CD4-positive, alpha-beta T cell treated with Interleukin-2 at 100 ng/mL for 4 hours (primary cell): ENCODE measurements around the gene INTS2.
A peak's percentile ranks its signal among the peaks of the same experiment; 100 is the strongest.
"Not testable (repeated sequence)": the region's sequence is repeated elsewhere in the genome, so short reads cannot be mapped to it uniquely, and the experiment has no call there.

ENCODE experiments used
- DNase-seq: peaks from one replicate; pipeline ENCODE4 v3.0.0-alpha.2; 2020; ENCODE audit warnings: low spot score

INTS2 gene

GRCh38 chr17:61887733-61888132 is 40.0 kb downstream of the INTS2 start:
- not testable (repeated sequence) for DNase-seq

GRCh38 chr17:61885865-61886264 is 41.9 kb downstream of the INTS2 start:
- DNase-seq = not testable (repeated sequence)

GRCh38 chr17:61884864-61885263 is 42.9 kb downstream of the INTS2 start:
- no peak for DNase-seq

- DNase-seq = no peak
Observed at GRCh38 chr17:61880589-61881102, 47.1 kb downstream of the INTS2 start.

- DNase-seq = no peak
Observed at GRCh38 chr17:61878984-61879612, 48.7 kb downstream of the INTS2 start.

- no peak for DNase-seq
Observed at GRCh38 chr17:61878520-61878919, 49.3 kb downstream of the INTS2 start.

- DNase-seq = no peak
Observed at GRCh38 chr17:61877837-61878236, 49.9 kb downstream of the INTS2 start.

- DNase-seq = no peak
Observed at GRCh38 chr17:61875804-61876203, 52.0 kb downstream of the INTS2 start.

GRCh38 chr17:61875285-61875684 is 52.5 kb downstream of the INTS2 start:
- no peak for DNase-seq

GRCh38 chr17:61874075-61874474 is 53.7 kb downstream of the INTS2 start:
- DNase-seq = no peak

GRCh38 chr17:61872099-61872498 is 55.7 kb downstream of the INTS2 start:
- no peak for DNase-seq

GRCh38 chr17:61869138-61869537 is 58.6 kb downstream of the INTS2 start:
- DNase-seq = no peak

- DNase-seq = no peak
Observed at GRCh38 chr17:61868074-61868473, 59.7 kb downstream of the INTS2 start.

GRCh38 chr17:61867033-61867432 is 60.7 kb downstream of the INTS2 start:
- no peak for DNase-seq

GRCh38 chr17:61863801-61864126 is 64.0 kb downstream of the INTS2 start:
- DNase-seq = no peak

- peak; percentile 86 for DNase-seq
Observed at GRCh38 chr17:61862975-61863800, 64.6 kb downstream of the INTS2 start, which contains the start of gene BRIP1. Gene BRIP1, minus strand, starts transcription at chr17:61863528. Its CDS starts 1,989 bp downstream, at chr17:61861539.

GRCh38 chr17:61862105-61862574 is 65.6 kb downstream of the INTS2 start:
- no peak for DNase-seq

- not testable (repeated sequence) for DNase-seq
Observed at GRCh38 chr17:61860397-61860796, 67.4 kb downstream of the INTS2 start.

GRCh38 chr17:61856035-61856434 is 71.7 kb downstream of the INTS2 start:
- DNase-seq = no peak

GRCh38 chr17:61852857-61853256 is 74.9 kb downstream of the INTS2 start:
- DNase-seq = no peak

- no peak for DNase-seq
Observed at GRCh38 chr17:61849674-61850073, 78.1 kb downstream of the INTS2 start.

GRCh38 chr17:61848896-61849295 is 78.9 kb downstream of the INTS2 start:
- no peak for DNase-seq

- no peak for DNase-seq
Observed at GRCh38 chr17:61848247-61848646, 79.5 kb downstream of the INTS2 start.
